ENCODE data around the gene NF1. TPM values are rescaled to one million over a fixed set of nuclear protein-coding genes. Genes with fewer than 3 reads are reported as not detected.

NF1 gene
- total RNA-seq, 1 experiment from 2014 or later = 16.4 TPM

GRCh38 chr17:31078290-31078689 is 16.5 kb upstream of the NF1 start:
- intact Hi-C loops (cut with micrococcal nuclease) = no loop called here
- no peak overlapping the region for H3K4me3 ChIP-seq (ENCODE audit: low read length)
- no peak overlapping the region for H3K4me2 ChIP-seq (ENCODE audit: low read length)
- CTCF ChIA-PET = no interaction called here
- no peaks in the 10 kb centered on the region for H3K36me3 ChIP-seq (ENCODE audit: low read depth, low read length)
- ATAC-seq = 0 out of 2 replicates have a peak, but pooled peaks have one; percentile 29
- TF ChIP-seq CTCF (conservative IDR thresholded peaks at IDR 0.05; ENCODE audit: low read depth, low read length) (no peak), EZH2 (IDR thresholded peaks at IDR 0.05; ENCODE audit: low read length, unreplicated experiment) (no peak), EZH2phosphoT487 (IDR thresholded peaks at IDR 0.05; ENCODE audit: borderline replicate concordance, low read length) (no peak)
- POLR2A ChIA-PET (ENCODE audit: unreplicated experiment) = no interaction called here
- H3K9ac ChIP-seq (ENCODE audit: low read length) = no peak overlapping the region
- no peaks in the 10 kb centered on the region for H3K9me3 ChIP-seq (ENCODE audit: low read length)
- H4K20me1 ChIP-seq (ENCODE audit: low read length) = no peaks in the 10 kb centered on the region
- no peaks in the 10 kb centered on the region for H3K79me2 ChIP-seq (ENCODE audit: low read length)
- H3K27ac ChIP-seq (ENCODE audit: low read length) = no peak overlapping the region
- H2AFZ ChIP-seq (ENCODE audit: low read length) = no peak overlapping the region
- no peaks in the 10 kb centered on the region for H3K9me2 ChIP-seq (replicated peaks; ENCODE audit: low read length)
- DNase-seq = peak; percentile 35
- no peaks in the 10 kb centered on the region for H3F3A ChIP-seq (ENCODE audit: low read length, unreplicated experiment)
- no TSS peak for BruUV-seq (replicated peaks)
- H3K27me3 ChIP-seq (ENCODE audit: low read length) = no peaks in the 10 kb centered on the region
- no peaks in the 10 kb centered on the region; the same call in 1 of the 2 replicates for H3K4me1 ChIP-seq (ENCODE audit: insufficient read depth, low read length)

- no peak overlapping the region for H2AFZ ChIP-seq (ENCODE audit: low read length)
- CTCF ChIA-PET = no interaction called here
- POLR2A ChIA-PET (ENCODE audit: unreplicated experiment) = no interaction called here
These were observed 15.0 kb upstream of the NF1 start for GRCh38 chr17:31079731-31080130.

More at GRCh38 chr17:31079731-31080130, 15.0 kb upstream of the NF1 start:
- no peak overlapping the region for H3K4me2 ChIP-seq (ENCODE audit: low read length)
- no peak for TF ChIP-seq EZH2 (IDR thresholded peaks at IDR 0.05; ENCODE audit: low read length, unreplicated experiment)
- TF ChIP-seq EZH2phosphoT487 (IDR thresholded peaks at IDR 0.05; ENCODE audit: borderline replicate concordance, low read length) = no peak
- no peak for TF ChIP-seq CTCF (conservative IDR thresholded peaks at IDR 0.05; ENCODE audit: low read depth, low read length)
- intact Hi-C loops (cut with micrococcal nuclease) = no loop called here
- no peaks in the 10 kb centered on the region for H3K36me3 ChIP-seq (ENCODE audit: low read depth, low read length)
- H3K9ac ChIP-seq (ENCODE audit: low read length) = no peak overlapping the region
- no TSS peak for BruUV-seq (replicated peaks)
- no peaks in the 10 kb centered on the region for H3K9me3 ChIP-seq (ENCODE audit: low read length)
- ATAC-seq = no peak
- H3K9me2 ChIP-seq (replicated peaks; ENCODE audit: low read length) = no peaks in the 10 kb centered on the region
- H3K27me3 ChIP-seq (ENCODE audit: low read length) = no peaks in the 10 kb centered on the region
- no peak overlapping the region for H3K27ac ChIP-seq (ENCODE audit: low read length)
- no peaks in the 10 kb centered on the region for H4K20me1 ChIP-seq (ENCODE audit: low read length)
- no peaks in the 10 kb centered on the region; the same call in 1 of the 2 replicates for H3K4me1 ChIP-seq (ENCODE audit: insufficient read depth, low read length)
- DNase-seq = no peak
- H3K4me3 ChIP-seq (ENCODE audit: low read length) = no peak overlapping the region
- no peaks in the 10 kb centered on the region for H3K79me2 ChIP-seq (ENCODE audit: low read length)
- no peaks in the 10 kb centered on the region for H3F3A ChIP-seq (ENCODE audit: low read length, unreplicated experiment)

Measured in PC-3 (cell line).